AG09309 (cell line): Measurements from ENCODE around the gene LRIT1.
A peak's percentile ranks its signal among the peaks of the same experiment; 100 is the strongest.

ENCODE experiments used
- DNase-seq: peaks from one replicate; pipeline ENCODE4 v3.0.0-alpha.2; 2010; ENCODE audit warnings: low read depth
- H3K4me3 ChIP-seq: 2 replicates; pipeline ENCODE4 v1.5.1; 2011; ENCODE audit warnings: mild to moderate bottlenecking, low read depth, low read length, moderate library complexity; ENCODE audit not compliant: control insufficient read depth
- CTCF ChIP-seq: IDR thresholded peaks from 2 replicates; pipeline ENCODE4 v1.5.1; 2011; ENCODE audit warnings: mild to moderate bottlenecking, low read depth, low read length, inconsistent platforms; ENCODE audit not compliant: insufficient read depth, control insufficient read depth; ENCODE audit errors: missing control alignments

Gene LRIT1

GRCh38 chr10:84269773-84270172 is 28.4 kb upstream of the LRIT1 start:
- peak; percentile 72 for DNase-seq

GRCh38 chr10:84269162-84269561 is 27.8 kb upstream of the LRIT1 start:
- no peak for DNase-seq
- TF ChIP-seq CTCF = no peak
- no peak overlapping the region for H3K4me3 ChIP-seq

More at GRCh38 chr10:84269773-84270172, 28.4 kb upstream of the LRIT1 start:
- TF ChIP-seq CTCF = no peak
- H3K4me3 ChIP-seq = no peak overlapping the region

- TF ChIP-seq CTCF = peak; percentile 79
- H3K4me3 ChIP-seq = no peak overlapping the region
- DNase-seq = peak; percentile 11
Measured at GRCh38 chr10:84267503-84268126, 26.3 kb upstream of the LRIT1 start.

- TF ChIP-seq CTCF = no peak
- no peak overlapping the region for H3K4me3 ChIP-seq
- DNase-seq = no peak
Measured at GRCh38 chr10:84265418-84265817, 24.1 kb upstream of the LRIT1 start.

GRCh38 chr10:84264611-84265141 is 23.3 kb upstream of the LRIT1 start:
- DNase-seq = peak; percentile 17
- no peak overlapping the region for H3K4me3 ChIP-seq
- peak; percentile 93 for TF ChIP-seq CTCF

GRCh38 chr10:84263716-84264115 is 22.4 kb upstream of the LRIT1 start:
- DNase-seq = no peak
- no peak overlapping the region for H3K4me3 ChIP-seq
- TF ChIP-seq CTCF = no peak
